Ovary (tissue), 9 donors: Measurements from ENCODE around the gene SDK1. TPM values are rescaled to one million over a fixed set of nuclear protein-coding genes. Genes with fewer than 3 reads are reported as not detected.

Experiments
- DNase-seq, 5 donors: peaks; one replicate each; pipeline ENCODE4 v3.0.0-alpha.2; 2019 to 2020
- H3K27ac ChIP-seq, 2 donors: fragments of 200-600 bp; one replicate each; pipeline versions ENCODE4 v1.5.1 to v1.8.0; 2019 to 2022
- H3K27me3 ChIP-seq: fragments of 200-600 bp; one replicate; pipeline ENCODE4 v1.8.0; 2022
- H3K36me3 ChIP-seq: fragments of 200-600 bp; sonication (generic); one replicate; pipeline ENCODE4 v1.5.1; 2019
- H3K4me1 ChIP-seq: one replicate; pipeline ENCODE4 v1.8.1; 2013; ENCODE audit warnings: mild to moderate bottlenecking, moderate library complexity; ENCODE audit not compliant: insufficient read depth
- H3K4me3 ChIP-seq: fragments of 200-600 bp; sonication (generic); one replicate; pipeline ENCODE4 v1.5.1; 2017
- H3K9me3 ChIP-seq, 2 donors: fragments of 200-600 bp in 1 of 2; sonication (generic) in 1 of 2; one replicate each; pipeline versions ENCODE4 v1.5.1 to v1.8.1; 2013 to 2019; ENCODE audit warnings: mild to moderate bottlenecking in 1 of 2, moderate library complexity in 1 of 2
- CTCF ChIP-seq, 3 donors: fragments of 450-650 bp in 2 of 3; fragments of 200-600 bp in 1 of 3; IDR thresholded peaks; one replicate each; pipeline versions ENCODE4 v1.5.1 to v1.8.0; 2016 to 2022; ENCODE audit warnings: antibody characterized with exemption in 3 of 3, mild to moderate bottlenecking in 1 of 3
- EP300 ChIP-seq: sonication (generic); formaldehyde crosslinking; IDR thresholded peaks from one replicate; pipeline ENCODE4 v1.6.1; 2017; ENCODE audit warnings: antibody characterized with exemption
- POLR2A ChIP-seq: fragments of 450-650 bp; IDR thresholded peaks from one replicate; pipeline ENCODE4 v1.6.1; 2017; ENCODE audit warnings: antibody characterized with exemption, mild to moderate bottlenecking, moderate library complexity
- WGBS, 3 donors: extraction: QIAGEN DNeasy Blood & Tissue Kit in 1 of 3; methylation state at CpG; one replicate each; pipeline versions ENCODE4 v1.1.5 to v1.1.7; 2013 to 2017; 5-methylcytosine and 5-hydroxymethylcytosine counted together
- intact Hi-C, 4 donors: fragments of 100-400 bp; cut with DNase I; formaldehyde crosslinking; loops; one replicate each; pipeline versions ENCODE4 v1.11.0 to v1.15.1; 2022 to 2023
- polyA plus RNA-seq, 2 donors: library from polyadenylated mRNA; stranded (reverse); fragments of 200-250 nt in 1 of 2; fragments of 350-450 nt in 1 of 2; fragmentation: Illumina TruSeq in 1 of 2; extraction: RNeasy Lipid Tissue Mini Kit (QIAGEN cat#74804) in 1 of 2; gene quantifications; one replicate each; pipeline ENCODE4 v1.2.3, GENCODE V29; 2013 to 2014
- total RNA-seq, 7 donors: library from RNA; depleted of rRNA in 2 of 7; stranded (reverse); fragments of >200 nt in 2 of 7; fragmentation: NEBNext Ultra II Directional in 3 of 7; extraction: Animal tissue kit (Norgen Biotek cat#: 25700) in 3 of 7; gene quantifications; one replicate each; pipeline versions ENCODE4 v1.1.0 to v1.2.4, GENCODE V29; 2016 to 2023
- donor health status: DM: no; HTN: no; CAD: no; lungs with moderate emphysema.
- donor health status: DM: no; HTN: no; CAD: no.
- donor health status: Bipolar disorder and iron deficiency.
- donor health status: DM: yes; HTN: yes; CAD: no.
- donor health status: DM: no; HTN: no; CAD: no.
- donor health status: DM: yes; HTN: yes; CAD: no.

Gene SDK1
- total and polyA plus RNA-seq, 9 donors = 1.2 to 13.3 (median 4.4) TPM

GRCh38 chr7:4010061-4010605, 709.1 kb downstream of the SDK1 start:
- WGBS, 3 donors = 91 to 97% (median 94%) methylated on average over 13 of the region's 13 CpGs
- H3K27me3 ChIP-seq = no peaks in the 10 kb centered on the region
- DNase-seq = no peak
- H3K9me3 ChIP-seq = no peaks in the 10 kb centered on the region
- intact Hi-C loops = no loop called here
- H3K4me1 ChIP-seq = peaks cover 1% of the 10 kb centered on the region
- no peaks in the 10 kb centered on the region for H3K36me3 ChIP-seq
- H3K27ac ChIP-seq = no peak overlapping the region
- no peak for TF ChIP-seq CTCF (IDR thresholded peaks at IDR 0.05)
- TF ChIP-seq EP300 = no peak
- no peak for TF ChIP-seq POLR2A
- H3K4me3 ChIP-seq = no peak overlapping the region

- no peak for TF ChIP-seq POLR2A
- Histone ChIP-seq H3K36me3 (no peaks in the 10 kb centered on the region), H3K9me3 (no peaks in the 10 kb centered on the region), H3K27me3 (no peaks in the 10 kb centered on the region), H3K4me1 (peaks cover 1% of the 10 kb centered on the region), H3K27ac (no peak overlapping the region), H3K4me3 (no peak overlapping the region)
- 69 to 81% (median 81%) methylated on average over 30 of the region's 30 CpGs for WGBS, 3 donors
- intact Hi-C loops = no loop called here
- DNase-seq = no peak
Observed at GRCh38 chr7:4010923-4011656, 710.0 kb downstream of the SDK1 start.

- Histone ChIP-seq H3K27me3 (no peaks in the 10 kb centered on the region), H3K9me3 (no peaks in the 10 kb centered on the region), H3K4me3 (no peak overlapping the region), H3K4me1 (no peaks in the 10 kb centered on the region), H3K36me3 (no peaks in the 10 kb centered on the region), H3K27ac (no peak overlapping the region)
- no peak for TF ChIP-seq EP300
- no peak for TF ChIP-seq POLR2A
- TF ChIP-seq CTCF (IDR thresholded peaks at IDR 0.05) = no peak
- intact Hi-C loops = no loop called here
- DNase-seq = no peak
- 87 to 92% (median 90%) methylated on average over 10 of the region's 10 CpGs for WGBS, 3 donors
Observed at GRCh38 chr7:4013793-4014192, 712.7 kb downstream of the SDK1 start.

GRCh38 chr7:4014346-4015050, 713.4 kb downstream of the SDK1 start:
- no peaks in the 10 kb centered on the region for H3K9me3 ChIP-seq

More at GRCh38 chr7:4014346-4015050, 713.4 kb downstream of the SDK1 start:
- WGBS, 3 donors = 69 to 74% (median 74%) methylated on average over 13 of the region's 13 CpGs
- Histone ChIP-seq H3K27ac (no peak overlapping the region), H3K4me1 (no peaks in the 10 kb centered on the region), H3K27me3 (no peaks in the 10 kb centered on the region), H3K36me3 (no peaks in the 10 kb centered on the region), H3K4me3 (no peak overlapping the region)
- DNase-seq = no peak
- TF ChIP-seq EP300 = no peak
- TF ChIP-seq CTCF (IDR thresholded peaks at IDR 0.05) = no peak
- no peak for TF ChIP-seq POLR2A
- intact Hi-C loops = no loop called here
